GM19351 (cell line): ENCODE results near the gene DRD2.

Source experiments
- ATAC-seq: cut with Tn5 transposase; IDR thresholded peaks from one replicate; pipeline ENCODE4 v1.9.1; 2021; ENCODE audit warnings: mild to moderate bottlenecking, moderate library complexity; ENCODE audit not compliant: unreplicated experiment

The DRD2 gene

DNA sequence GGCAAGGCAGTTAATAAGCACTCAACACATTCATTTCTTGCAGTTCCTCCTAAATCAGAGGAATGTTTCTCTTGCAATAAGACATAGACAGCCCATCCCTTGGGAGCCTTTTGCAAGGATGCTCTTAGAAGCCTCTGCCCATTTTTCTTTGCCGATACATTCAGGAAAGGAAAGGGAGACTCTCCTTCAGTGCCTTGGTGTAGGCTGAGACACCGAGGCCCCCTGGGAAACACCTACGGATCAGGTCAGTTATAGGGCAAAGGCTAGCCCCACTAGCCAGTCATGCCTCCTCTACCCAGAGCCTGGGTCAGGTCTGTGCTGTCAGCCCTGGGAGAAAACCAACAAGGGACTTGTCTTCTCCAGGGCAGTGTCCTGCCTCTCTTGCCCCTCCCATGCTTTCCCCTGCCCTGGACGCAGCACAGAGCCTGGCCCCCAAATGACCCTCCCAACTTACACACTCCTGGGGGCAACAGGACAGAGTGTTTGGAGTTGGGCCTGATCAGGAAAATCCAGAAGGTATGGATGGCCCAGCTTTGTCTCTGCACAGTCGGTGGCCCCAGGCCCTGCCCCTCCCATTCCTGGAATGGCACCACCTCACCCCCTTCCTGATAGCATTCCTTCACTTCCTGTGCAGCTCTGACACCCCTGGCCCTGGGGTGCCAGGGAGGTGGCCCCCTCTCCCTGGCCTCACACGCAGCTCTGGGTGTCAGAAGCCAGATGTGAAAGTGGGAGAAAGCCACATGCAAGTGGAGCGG lies 69.3 kb downstream of the DRD2 start:
- no peak for ATAC-seq

DNA sequence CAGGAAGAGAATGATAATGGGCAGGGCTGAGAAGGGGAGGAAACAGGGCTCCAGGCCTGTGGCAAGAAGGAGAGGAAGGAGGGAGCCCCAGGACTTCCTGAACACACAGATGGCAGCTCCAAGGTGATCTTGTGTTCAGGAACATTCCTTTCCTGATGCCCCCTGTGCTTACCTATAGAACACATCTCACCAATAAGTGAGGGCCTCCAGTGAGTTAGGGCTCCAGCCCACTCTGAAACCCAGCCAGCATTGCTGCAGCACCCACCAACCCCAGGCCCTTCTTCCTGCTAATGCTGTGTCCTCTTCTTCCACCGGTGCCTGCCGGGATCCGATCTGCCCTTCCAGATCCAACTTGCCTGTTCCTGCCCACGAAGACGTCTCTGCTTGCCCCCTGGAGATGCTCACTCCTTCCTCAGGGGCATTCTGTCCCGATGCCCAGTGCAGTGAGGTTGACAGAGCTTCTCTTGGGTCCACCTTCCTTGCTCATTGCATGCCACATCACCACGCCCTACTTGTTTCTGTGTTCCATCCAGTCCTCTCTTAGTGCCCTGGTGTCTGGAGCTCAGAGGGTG lies 70.3 kb downstream of the DRD2 start:
- no peak for ATAC-seq

DNA sequence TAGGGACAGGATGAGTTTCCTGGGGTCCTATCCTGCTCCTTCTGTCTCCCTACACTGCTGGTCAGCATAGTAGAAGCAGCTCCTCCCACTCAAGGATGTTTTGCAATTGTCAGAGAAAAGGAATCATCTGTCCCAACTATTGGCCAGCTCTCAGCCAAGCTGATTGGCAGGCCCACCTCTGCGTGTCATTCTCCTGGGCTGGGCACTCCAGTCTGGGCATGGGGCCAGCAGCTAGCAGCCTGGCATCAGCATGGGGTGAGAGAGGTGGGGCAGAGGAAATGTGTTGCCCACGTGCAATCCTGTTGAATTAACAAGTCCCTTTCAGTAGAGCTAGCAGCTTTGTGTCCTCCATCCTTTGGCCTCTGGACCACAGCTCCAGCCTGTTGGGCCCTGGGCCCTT lies 73.5 kb downstream of the DRD2 start:
- no peak for ATAC-seq

DNA sequence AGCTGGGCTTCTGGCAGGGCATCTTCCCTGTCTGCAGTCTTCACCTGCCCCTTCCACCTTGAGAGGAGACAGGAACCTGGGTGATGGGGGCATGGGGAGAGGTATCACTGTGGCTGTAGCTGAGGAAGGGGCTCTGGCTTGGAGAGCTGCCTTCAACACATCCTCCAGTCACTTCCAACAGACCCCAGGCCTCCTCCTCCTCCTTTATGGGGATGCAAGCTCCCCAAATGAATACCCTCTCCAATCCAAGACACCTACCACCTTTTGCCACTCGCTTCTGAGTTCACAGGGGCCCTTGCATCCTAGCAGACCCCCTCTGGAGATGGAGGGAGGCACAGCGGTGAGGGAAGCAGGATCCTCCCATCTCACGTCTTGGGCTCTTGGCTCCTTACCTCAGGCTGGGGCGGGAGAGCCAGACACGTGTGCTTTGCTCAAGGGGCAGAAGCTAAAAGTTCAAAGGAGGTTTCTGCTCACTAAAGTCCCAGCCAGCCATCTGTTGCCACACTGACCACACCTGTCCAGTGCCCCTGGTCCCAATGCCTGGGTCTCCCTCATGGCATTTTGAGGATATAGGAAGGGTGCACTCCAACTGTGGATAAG lies 74.5 kb downstream of the DRD2 start:
- ATAC-seq, result no peak

DNA sequence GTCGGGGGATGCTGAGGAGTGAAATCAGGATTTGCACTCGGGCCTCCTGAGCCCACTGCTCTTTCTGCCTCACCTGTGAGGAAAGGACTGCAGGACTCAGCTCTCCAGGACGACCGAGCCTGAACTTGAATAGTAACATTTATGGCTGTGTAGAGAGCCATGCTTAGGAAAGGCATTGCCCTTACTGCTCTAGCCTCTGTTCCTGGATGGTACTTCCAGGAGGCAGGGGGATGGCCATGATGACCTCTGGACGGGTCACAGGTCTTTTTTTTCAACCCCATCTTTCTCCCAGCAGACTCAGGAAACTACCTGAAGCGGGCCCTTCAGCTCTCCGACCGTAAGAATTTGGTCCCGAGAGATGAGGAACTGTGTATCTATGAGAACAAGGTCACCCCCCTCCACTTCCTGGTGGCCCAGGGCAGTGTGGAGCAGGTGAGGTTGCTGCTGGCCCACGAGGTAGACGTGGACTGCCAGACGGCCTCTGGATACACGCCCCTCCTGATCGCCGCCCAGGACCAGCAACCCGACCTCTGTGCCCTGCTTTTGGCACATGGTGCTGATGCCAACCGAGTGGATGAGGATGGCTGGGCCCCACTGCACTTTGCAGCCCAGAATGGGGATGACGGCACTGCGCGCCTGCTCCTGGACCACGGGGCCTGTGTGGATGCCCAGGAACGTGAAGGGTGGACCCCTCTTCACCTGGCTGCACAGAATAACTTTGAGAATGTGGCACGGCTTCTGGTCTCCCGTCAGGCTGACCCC lies 76.3 kb downstream of the DRD2 start:
- ATAC-seq, result no peak

DNA sequence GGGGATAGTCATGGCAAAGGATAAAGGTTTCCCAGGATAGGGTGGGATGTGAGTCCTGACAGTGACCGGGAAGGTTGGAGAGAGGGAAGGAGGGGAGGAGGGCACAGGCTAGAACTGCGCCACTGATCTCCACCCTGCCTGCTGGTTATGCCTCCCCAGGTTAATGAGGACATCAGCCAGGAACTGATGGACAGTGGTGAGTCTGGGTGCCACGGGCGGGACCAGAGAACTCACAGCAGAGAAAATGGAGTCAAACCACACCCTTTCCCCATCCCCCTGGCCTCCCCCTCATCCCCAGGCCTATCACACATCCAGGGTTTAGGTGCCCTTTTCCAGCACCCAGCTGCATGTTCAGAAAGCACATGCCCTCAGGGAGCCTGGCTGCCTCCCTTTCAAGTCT lies 77.4 kb downstream of the DRD2 start:
- ATAC-seq, result no peak

DNA sequence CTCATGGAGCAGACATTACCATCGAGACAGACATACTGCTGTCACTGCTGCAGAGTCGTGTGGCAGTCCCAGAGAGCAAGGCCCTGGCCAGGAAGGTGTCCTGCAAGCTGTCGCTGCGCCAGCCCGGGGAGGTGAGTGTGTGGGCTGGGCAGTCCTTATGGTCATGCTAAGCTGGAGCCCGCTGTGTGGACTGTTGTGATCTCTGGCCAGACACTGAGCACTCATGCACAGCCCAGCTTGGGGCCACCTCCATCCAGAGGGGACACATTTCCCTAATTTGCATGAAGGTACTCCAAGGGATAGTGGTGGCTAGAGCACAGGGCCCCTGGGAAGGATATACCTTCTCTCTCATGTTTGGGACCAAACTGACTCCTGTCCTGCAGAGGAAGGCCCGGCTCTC lies 78.0 kb downstream of the DRD2 start:
- no peak for ATAC-seq

DNA sequence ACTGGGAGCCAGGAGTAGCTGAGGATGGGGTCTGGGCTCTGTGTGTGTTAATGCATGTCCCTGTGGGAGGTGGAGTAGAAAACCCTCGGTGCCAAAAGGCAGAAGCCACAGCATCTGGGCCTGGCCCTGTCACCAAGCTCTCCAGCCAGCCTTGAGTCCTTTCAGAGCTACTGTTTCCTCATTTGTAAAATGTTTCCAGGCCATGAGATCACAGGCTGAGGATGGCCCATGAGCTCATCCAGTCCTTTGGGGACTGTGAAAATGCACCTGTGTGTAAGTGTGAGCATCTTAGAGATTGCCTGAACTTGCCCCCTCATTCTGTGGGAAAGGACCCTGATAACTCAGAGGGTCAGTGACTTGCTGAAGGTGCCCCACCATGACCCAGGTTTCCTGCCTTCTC lies 78.5 kb downstream of the DRD2 start:
- no peak for ATAC-seq

DNA sequence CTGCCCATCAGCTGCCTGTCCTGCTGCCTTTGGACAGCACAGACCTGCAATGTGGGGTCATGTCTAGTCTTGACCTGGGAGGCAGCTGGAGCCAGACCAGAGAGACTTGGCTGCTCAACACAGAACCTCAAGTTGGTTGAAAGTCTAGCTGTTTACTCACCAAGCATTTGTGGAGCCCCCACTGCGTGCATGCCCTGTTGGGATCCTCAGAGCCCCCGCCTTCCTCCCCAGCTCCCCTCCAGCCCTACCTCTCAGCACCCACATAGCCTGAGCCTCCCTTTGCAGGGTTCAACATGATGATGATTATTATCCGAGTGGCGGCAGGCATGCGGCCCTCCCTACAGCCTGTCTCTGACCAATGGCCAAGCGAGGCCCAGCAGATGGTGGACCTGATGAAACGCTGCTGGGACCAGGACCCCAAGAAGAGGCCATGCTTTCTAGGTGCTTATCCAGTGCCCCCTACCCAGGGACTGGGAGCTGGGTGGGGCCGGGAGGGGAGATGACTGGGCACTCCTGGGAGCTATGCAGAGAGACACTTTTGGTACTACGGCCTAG lies 79.3 kb downstream of the DRD2 start:
- ATAC-seq, result no peak

DNA sequence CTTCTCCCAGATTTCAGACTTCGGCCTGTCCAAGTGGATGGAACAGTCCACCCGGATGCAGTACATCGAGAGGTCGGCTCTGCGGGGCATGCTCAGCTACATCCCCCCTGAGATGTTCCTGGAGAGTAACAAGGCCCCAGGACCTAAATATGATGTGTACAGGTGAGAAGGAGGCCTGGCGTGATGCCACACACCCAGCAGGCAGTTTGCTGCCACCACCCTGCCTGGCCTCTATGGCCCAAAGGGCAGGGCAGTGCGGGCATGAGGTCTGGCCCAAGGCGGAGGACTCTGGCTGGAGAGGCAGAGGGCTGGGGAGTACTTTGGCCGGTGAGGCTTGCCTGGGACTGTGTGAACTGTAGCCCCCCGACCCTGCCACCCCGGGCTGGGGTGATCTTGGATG lies 80.3 kb downstream of the DRD2 start:
- no peak for ATAC-seq

DNA sequence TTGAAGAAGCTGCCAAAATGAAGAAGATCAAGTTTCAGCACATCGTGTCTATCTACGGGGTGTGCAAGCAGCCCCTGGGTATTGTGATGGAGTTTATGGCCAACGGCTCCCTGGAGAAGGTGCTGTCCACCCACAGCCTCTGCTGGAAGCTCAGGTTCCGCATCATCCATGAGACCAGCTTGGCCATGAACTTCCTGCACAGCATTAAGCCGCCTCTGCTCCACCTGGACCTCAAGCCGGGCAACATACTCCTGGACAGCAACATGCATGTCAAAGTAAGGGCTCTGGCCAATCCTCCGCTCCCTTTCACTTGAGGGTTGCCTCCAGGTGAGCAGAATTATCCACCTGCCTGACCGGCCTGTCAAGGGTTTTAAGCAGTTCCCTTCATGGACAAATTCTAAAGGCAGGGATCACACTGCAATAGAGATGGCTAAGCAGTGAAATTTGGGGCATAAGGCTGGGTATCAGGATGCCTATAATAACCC lies 81.7 kb downstream of the DRD2 start:
- ATAC-seq, result no peak

DNA sequence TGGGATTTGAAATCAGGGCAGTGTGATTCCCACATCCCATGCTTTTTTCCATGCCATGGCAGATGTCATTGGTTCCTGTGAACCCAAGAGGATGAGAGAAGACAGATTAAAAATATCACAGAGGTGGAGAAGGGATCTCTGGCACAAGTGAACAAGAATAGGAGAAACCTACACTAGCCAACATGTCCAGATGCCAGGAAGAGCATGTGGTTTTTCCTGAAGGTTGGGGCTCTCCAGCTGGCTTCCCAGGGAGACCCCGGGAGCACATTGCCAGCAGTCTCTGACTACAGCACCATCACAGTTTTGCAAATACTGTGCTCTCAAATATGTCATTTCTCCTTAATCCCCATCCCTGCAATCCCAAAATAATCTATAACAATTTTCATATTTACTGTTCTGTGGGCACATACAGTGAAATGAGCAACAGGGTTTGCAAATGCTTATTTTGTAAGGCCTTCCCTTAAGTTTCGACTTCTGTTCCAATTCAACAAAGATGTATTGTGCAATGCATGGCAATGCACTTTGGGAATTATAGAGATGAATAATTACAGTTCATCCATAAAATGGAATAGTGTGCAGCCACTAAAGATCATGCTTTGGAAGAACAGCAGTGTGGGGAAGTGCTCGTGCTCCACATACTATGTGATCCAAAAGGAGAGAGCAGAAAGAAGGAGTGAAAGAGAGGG lies 82.8 kb downstream of the DRD2 start:
- ATAC-seq, result no peak

DNA sequence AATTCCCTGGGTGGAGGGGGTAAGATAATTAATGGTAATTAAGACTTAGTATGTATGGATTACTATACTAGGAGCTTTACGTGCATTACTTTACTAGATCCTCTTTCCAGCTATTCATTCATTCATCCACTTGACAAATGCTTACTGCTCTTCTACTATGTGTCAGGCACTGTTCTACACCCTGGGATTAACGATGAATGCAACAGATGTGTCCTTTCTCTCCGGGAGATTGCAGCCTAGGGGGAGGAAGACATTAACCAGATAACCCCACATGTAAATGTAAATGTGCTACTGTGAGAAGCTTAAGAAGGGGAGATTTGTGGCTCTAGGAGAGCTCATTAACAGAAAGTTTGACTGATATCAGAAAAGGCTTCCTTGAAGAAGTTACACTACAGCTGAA lies 85.9 kb downstream of the DRD2 start:
- no peak for ATAC-seq

DNA sequence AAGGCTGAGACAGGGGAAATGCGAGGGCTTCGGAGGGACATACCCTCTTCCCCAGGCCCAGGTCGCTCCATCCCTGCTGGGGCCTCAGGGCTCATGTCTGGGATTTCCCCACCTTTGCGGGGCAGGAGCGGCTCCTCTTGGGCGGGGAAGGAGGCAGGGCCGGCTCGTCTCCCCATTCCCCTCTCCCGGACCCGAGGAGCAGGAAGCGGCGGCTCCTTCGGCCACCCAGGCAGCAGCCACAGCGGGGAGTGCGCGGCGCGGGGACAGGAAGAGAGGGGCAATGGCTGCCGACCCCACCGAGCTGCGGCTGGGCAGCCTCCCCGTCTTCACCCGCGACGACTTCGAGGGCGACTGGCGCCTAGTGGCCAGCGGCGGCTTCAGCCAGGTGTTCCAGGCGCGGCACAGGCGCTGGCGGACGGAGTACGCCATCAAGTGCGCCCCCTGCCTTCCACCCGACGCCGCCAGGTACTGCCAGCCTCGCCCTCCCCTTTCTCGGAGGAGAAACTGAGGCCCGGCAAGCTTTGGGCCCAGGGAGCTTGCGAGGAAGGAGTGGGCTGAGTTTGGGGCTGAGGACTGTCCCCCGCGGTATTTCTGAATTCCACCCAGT lies 87.5 kb downstream of the DRD2 start, which contains the start of gene ANKK1:
Gene ANKK1 (plus strand): TSS at position 175 of the 607 bp plus-strand sequence. CDS start 106 bp downstream, at position 281.
- ATAC-seq, result no peak

DNA sequence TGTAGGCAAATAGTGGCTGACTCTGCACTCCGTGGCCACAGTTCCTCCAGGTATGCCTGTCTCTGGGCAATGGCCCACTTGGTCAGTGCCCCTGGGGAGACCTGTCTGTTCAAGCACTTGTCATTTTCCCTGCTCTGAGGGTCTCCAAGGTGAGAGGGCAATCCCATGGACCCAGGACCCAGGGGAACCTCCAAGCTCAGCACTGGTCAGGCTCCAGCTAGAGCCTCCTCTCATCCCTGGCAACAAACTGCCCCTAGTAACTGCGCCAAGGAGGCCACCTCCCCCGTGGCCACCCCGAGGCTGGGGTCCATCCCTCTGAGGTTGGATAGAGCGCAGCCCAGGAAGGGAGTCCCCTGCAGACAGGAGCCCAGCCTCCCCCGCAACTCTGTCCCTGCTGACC lies 88.3 kb downstream of the DRD2 start:
- ATAC-seq, result no peak

DNA sequence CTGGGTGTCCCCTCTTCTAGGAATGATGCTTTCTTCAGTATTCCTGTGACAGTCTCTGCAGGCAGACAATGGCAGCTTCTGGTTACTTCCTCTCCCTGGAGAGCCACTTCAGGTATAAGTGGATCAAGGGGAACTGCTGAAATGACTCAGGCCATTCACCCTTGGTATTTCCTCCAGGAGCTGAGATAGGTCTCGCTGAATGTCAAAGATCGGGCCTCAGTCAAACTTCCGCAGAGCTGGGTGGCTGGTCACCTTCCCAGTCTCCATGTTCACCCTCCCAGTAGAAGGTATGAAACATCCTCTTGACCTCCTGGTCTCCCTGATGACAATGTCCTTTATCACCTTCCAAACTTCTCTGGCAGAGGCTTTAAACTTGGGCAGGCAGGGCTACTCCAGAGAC lies 89.4 kb downstream of the DRD2 start:
- ATAC-seq, result no peak

DNA sequence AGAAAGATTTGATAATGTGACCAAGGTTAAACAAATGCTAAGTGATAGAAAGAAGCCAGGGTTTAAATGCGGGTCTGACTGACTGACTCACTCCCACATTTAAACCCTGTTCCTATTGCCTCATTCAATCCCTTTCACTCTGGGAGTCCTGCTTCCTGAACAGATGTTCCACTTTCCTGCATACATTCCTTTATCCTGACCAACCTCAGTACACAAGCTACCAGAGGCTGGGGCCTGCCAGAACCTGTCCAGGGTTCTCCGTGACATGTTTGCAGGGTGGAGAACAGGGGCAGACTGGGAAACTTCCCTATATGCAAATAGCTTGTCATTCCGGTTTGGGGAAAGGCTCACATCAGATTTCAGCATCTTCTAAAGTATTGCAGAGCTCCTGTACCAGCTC lies 90.6 kb downstream of the DRD2 start:
- ATAC-seq, result no peak

DNA sequence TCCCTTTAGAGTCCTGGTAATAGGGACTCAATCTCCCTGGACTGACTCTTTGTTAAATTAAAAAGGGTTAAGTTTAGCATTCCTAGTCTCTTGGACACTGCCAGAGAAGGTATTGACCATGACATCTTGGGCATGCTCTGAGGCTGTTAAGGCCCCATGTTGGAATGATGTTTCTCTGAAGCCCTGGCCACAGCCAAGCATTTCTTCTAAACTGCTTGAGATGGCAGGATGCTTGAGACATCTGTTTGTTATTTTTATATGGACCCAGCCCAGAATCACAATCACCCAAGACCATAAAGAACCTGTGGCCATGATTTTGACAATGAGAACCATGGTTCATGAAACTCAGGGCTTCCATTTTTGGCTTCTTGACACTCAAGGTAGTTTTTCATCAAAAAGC lies 93.1 kb downstream of the DRD2 start:
- ATAC-seq, result no peak

DNA sequence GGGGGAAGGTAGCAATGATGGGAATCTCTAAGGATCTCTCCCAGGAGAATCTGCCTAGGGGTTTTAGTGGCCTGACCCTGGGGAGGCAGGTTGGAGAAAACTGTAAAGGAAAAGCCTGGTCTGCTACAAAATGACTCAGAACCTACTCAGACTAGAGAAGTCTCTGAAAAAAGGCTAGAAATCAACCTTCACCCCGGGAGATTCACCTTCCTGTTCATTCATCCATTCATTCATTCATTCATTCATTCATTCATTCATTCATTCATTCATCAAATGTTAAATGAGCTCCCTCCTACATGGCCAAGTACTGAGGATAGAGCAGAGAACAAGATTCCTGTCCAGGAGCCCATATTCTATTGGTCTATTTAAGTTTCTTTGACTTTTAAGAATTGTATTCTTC lies 96.5 kb downstream of the DRD2 start:
- ATAC-seq, result no peak

DNA sequence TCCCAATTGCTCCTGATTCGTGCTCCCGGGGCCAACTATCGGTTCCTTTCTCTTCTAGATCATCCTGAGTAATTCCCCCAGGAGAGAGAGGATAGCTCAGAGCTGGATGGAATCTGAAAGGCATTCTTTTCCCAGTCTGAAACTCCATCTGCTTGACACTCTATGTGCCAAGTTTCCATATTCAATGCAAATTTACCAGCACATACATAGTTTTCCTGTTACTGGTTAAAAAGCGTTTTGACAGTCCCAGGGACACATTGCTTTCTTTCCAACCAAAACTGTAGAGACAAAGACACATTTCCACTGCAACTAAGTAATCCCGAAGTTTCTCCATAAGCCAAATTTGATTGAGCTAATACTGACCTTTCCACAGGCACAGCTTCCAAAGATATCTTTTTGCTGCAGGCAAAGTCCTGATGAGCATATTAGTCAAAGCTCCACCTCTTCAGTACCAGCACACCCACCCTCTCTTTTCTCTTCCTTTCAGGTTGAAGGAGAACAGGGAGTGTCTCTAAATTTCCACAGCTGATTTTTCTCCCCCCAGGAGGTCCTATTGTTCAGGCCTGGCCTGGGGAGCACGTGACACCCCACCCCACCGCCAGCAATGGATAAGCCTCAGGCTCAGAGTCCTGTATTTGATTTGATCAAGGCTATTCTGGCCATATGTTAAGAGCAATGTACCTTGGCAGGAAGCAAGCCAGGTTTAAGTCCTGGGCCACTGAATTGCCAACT lies 97.4 kb downstream of the DRD2 start:
- ATAC-seq, result no peak
